Measurements from ENCODE around the gene S1PR1.
"Not testable (repeated sequence)": the region's sequence is repeated elsewhere in the genome, so short reads cannot be mapped to it uniquely, and the experiment has no call there.

The S1PR1 gene

GRCh38 chr1:101236516-101237228 lies at the start of gene S1PR1:
TSS of gene S1PR1 (plus strand) at chr1:101237019. CDS start at chr1:101238985, 1,966 bp downstream.
- peak; percentile 25 for DNase-seq

GRCh38 chr1:101187297-101187696 lies 49.5 kb upstream of the S1PR1 start:
- DNase-seq = no peak

- no peak for DNase-seq
These were observed 48.5 kb upstream of the S1PR1 start for GRCh38 chr1:101188331-101188730.

- not testable (repeated sequence) for DNase-seq
These were observed 47.9 kb upstream of the S1PR1 start for GRCh38 chr1:101188968-101189367.

GRCh38 chr1:101190441-101190840 lies 46.4 kb upstream of the S1PR1 start:
- DNase-seq = no peak

- no peak for DNase-seq
These were observed 45.8 kb upstream of the S1PR1 start for GRCh38 chr1:101191049-101191448.

GRCh38 chr1:101193733-101194169 lies 43.1 kb upstream of the S1PR1 start:
- DNase-seq = no peak

GRCh38 chr1:101194746-101195145 lies 42.1 kb upstream of the S1PR1 start:
- no peak for DNase-seq

GRCh38 chr1:101196668-101197067 lies 40.2 kb upstream of the S1PR1 start:
- DNase-seq = no peak

GRCh38 chr1:101198842-101199636 lies 37.8 kb upstream of the S1PR1 start:
- no peak for DNase-seq

GRCh38 chr1:101199637-101199982 lies 37.2 kb upstream of the S1PR1 start:
- DNase-seq = no peak

- no peak for DNase-seq
These were observed 36.3 kb upstream of the S1PR1 start for GRCh38 chr1:101200513-101200912.

- peak; percentile 34 for DNase-seq
These were observed 32.8 kb upstream of the S1PR1 start for GRCh38 chr1:101203820-101204540.

- DNase-seq = no peak
These were observed 31.4 kb upstream of the S1PR1 start for GRCh38 chr1:101205457-101205856.

- DNase-seq = not testable (repeated sequence)
These were observed 30.7 kb upstream of the S1PR1 start for GRCh38 chr1:101206139-101206538.

GRCh38 chr1:101207271-101207670 lies 29.5 kb upstream of the S1PR1 start:
- not testable (repeated sequence) for DNase-seq

GRCh38 chr1:101207891-101208290 lies 28.9 kb upstream of the S1PR1 start:
- DNase-seq = no peak

- DNase-seq = no peak
These were observed 21.3 kb upstream of the S1PR1 start for GRCh38 chr1:101215363-101216011.

- DNase-seq = peak; percentile 24
These were observed 20.2 kb upstream of the S1PR1 start for GRCh38 chr1:101216623-101217022.

- no peak for DNase-seq
These were observed 19.7 kb upstream of the S1PR1 start for GRCh38 chr1:101217148-101217547.

GRCh38 chr1:101218968-101219367 lies 17.9 kb upstream of the S1PR1 start:
- not testable (repeated sequence) for DNase-seq

- DNase-seq = peak; percentile 45
These were observed 16.6 kb upstream of the S1PR1 start for GRCh38 chr1:101219924-101220870.
